ENCODE measurements around the gene INMT. TPM values are rescaled to one million over a fixed set of nuclear protein-coding genes. Genes with fewer than 3 reads are reported as not detected.

INMT gene
- total and polyA plus RNA-seq, 2 of the 8 experiments (the other 6 are each of a cell fraction or from before 2014, with no cell fraction given): 0.60 to 0.94 TPM

GRCh38 chr7:30723776-30724175 is 28.2 kb upstream of the INMT start:
- H3K9ac ChIP-seq (replicated peaks in 1 of 4; ENCODE audit: extremely low read depth in 1 of 4, low read depth in 3 of 4, low read length in 3 of 4): no peak overlapping the region
- H2AK5ac ChIP-seq (ENCODE audit: low read depth, low read length): no peak overlapping the region
- peaks cover 12 to 13% of the 10 kb centered on the region in 2 experiments for H3K9me3 ChIP-seq (ENCODE audit: insufficient read depth in 2 of 2, low read depth in 1 of 2, low read length in 1 of 2)
- DNase-seq (ENCODE audit: low read depth in 1 of 2, low spot score in 2 of 2) (no peak), FAIRE-seq (no peak)
- H3K36me3 ChIP-seq (ENCODE audit: control insufficient read depth in 2 of 4, insufficient read depth in 4 of 4, low read length in 3 of 4): no peaks in the 10 kb centered on the region
- no peak overlapping the region for H3K23ac ChIP-seq (ENCODE audit: insufficient read length)
- H4K8ac ChIP-seq (ENCODE audit: extremely low read depth, insufficient read depth, low read length): no peak overlapping the region
- no peak overlapping the region for H3K4ac ChIP-seq (replicated peaks; ENCODE audit: insufficient read length, low read depth, low read length)
- H4K91ac ChIP-seq (replicated peaks; ENCODE audit: insufficient read length, low read length): no peak overlapping the region
- ChIA-PET CTCF (ENCODE audit: partially characterized antibody) (interaction anchor here (0.9 to 4.9 kb wide), 4 partner anchors 10 to 22 kb away, joined by 3 to 56 read pairs (median 6); no protein-coding TSS in a partner anchor), POLR2A (ENCODE audit: partially characterized antibody) (no interaction called here)
- no peak overlapping the region for H2AFZ ChIP-seq (ENCODE audit: low read length)
- 79% methylated on average over 2 of the region's 4 CpGs; no CpG with 5 or more reads in 1 of the 2 experiments for WGBS, 2 experiments (ENCODE audit: extremely low coverage in 1 of 2, insufficient coverage in 1 of 2, insufficient read length in 1 of 2, insufficient replicate concordance in 2 of 2, low coverage in 1 of 2, low lambda C conversion rate in 2 of 2, missing lambda C conversion rate in 1 of 2)
- H2BK5ac ChIP-seq (ENCODE audit: low read depth, low read length): no peak overlapping the region
- H4K5ac ChIP-seq (ENCODE audit: insufficient read length, low read depth, low read length): no peak overlapping the region
- H3K4me2 ChIP-seq (ENCODE audit: insufficient read depth in 1 of 2, low read depth in 2 of 2, low read length in 2 of 2): no peak overlapping the region
- TF ChIP-seq SAP30 (IDR thresholded peaks at IDR 0.05; ENCODE audit: insufficient read depth, insufficient replicate concordance, low read length) (no peak), POU5F1 (IDR thresholded peaks at IDR 0.05; ENCODE audit: low read depth, low read length) (no peak), SP4 (IDR thresholded peaks at IDR 0.05; ENCODE audit: low read length) (no peak), KDM4A (IDR thresholded peaks at IDR 0.05; ENCODE audit: low read depth, low read length, severe bottlenecking) (no peak)
- H4K20me1 ChIP-seq (replicated peaks in 1 of 2; ENCODE audit: control insufficient read depth in 1 of 2, insufficient read depth in 2 of 2, low read length in 2 of 2): no peaks in the 10 kb centered on the region
- peaks cover 0 to 17% (median 11%) of the 10 kb centered on the region in 4 experiments; a peak in 6 of 7 replicates for H3K4me1 ChIP-seq (replicated peaks in 1 of 4; ENCODE audit: control insufficient read depth in 3 of 4, insufficient read depth in 4 of 4, low read length in 3 of 4)
- H2BK15ac ChIP-seq (ENCODE audit: low read length): no peak overlapping the region
- no peaks in the 10 kb centered on the region; a peak in 2 of 7 replicates for H3K27me3 ChIP-seq (replicated peaks in 1 of 4; ENCODE audit: control insufficient read depth in 3 of 4, extremely low read depth in 1 of 4, insufficient read depth in 3 of 4, low read length in 3 of 4)
- no peak overlapping the region for H2BK20ac ChIP-seq (ENCODE audit: low read length)
- no peak overlapping the region for H3K56ac ChIP-seq (replicated peaks; ENCODE audit: insufficient read length, low read depth, low read length)
- H3K79me1 ChIP-seq (ENCODE audit: low read depth, low read length): no peaks in the 10 kb centered on the region; the same call in 1 of the 2 replicates
- H3K4me3 ChIP-seq (ENCODE audit: extremely low read depth in 1 of 4, insufficient read depth in 2 of 4, low read depth in 3 of 4, low read length in 4 of 4): no peak overlapping the region
- H3K14ac ChIP-seq (ENCODE audit: insufficient read length): no peak overlapping the region
- H2BK120ac ChIP-seq (replicated peaks; ENCODE audit: low read depth, low read length): no peak overlapping the region
- no peak overlapping the region for H3K18ac ChIP-seq (ENCODE audit: extremely low read depth, low read length)
- H2BK12ac ChIP-seq (ENCODE audit: low read depth, low read length): no peak overlapping the region
- peaks cover 4% of the 10 kb centered on the region; the same call in 1 of the 2 replicates for H3K23me2 ChIP-seq (ENCODE audit: low read depth, low read length)
- no peaks in the 10 kb centered on the region for H3K79me2 ChIP-seq (ENCODE audit: control insufficient read depth in 1 of 2, insufficient read depth in 2 of 2, low read length in 2 of 2)
- no peak overlapping the region for H3K27ac ChIP-seq (ENCODE audit: low read depth, low read length)
